Hypothalamus (tissue), 51 donors: ENCODE measurements around the gene LIPT1.
A peak's percentile ranks its signal among the peaks of the same experiment; 100 is the strongest.
"Not testable (repeated sequence)": the region's sequence is repeated elsewhere in the genome, so short reads cannot be mapped to it uniquely, and the experiment has no call there.

Experiments
- DNase-seq, 51 donors: peaks; one replicate each; lab custom pipeline; 2025; lab: John Stamatoyannopoulos, UW

Gene LIPT1

GRCh38 chr2:99154643-99155536 lies at the start of gene LIPT1, which contains the start of gene TSGA10:
Gene LIPT1 (plus strand): TSS chr2:99154967. CDS start chr2:99161958, 6,991 bp downstream.
Gene TSGA10 (minus strand): TSS chr2:99154942. CDS start chr2:99109439, 45,503 bp downstream.
- peak; percentile 34 to 92 (median 84) for DNase-seq

DNA sequence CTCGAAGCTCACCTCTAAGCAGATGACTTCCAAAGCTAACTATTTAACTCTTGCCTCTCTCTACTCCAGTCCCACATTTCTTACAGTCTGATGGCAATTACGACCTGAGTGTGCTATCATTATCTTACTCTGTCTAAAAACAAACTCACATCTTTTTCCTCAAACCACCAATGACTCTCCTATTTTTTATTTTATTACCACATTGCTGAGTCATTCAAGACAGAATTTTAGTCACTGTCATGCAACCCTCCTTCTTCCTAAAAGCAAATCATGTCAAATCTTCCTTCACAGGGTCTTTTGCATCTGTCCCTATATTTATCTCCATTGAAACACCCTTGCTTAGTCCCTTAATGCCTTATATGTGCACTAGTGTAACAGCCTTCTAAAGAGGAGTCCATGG lies 47.9 kb upstream of the LIPT1 start:
- DNase-seq: no peak

DNA sequence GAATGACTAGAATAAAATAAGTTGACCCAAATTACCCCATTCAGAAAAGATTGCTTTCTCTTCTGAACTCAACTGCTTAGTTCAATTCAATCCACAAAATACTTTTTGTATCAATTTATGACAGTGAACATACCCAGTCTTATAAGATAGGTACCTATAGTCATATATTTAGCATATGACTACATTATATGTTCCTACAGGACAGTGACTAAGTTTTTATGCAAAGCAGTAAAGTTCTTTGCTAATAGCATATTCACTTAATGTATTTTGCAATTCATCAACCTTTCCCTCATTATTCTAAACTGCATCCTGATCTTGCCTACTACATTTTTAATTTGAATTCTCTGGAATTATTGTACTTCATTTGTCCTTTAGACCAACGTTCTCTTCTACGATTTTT lies 43.5 kb upstream of the LIPT1 start:
- no peak for DNase-seq

DNA sequence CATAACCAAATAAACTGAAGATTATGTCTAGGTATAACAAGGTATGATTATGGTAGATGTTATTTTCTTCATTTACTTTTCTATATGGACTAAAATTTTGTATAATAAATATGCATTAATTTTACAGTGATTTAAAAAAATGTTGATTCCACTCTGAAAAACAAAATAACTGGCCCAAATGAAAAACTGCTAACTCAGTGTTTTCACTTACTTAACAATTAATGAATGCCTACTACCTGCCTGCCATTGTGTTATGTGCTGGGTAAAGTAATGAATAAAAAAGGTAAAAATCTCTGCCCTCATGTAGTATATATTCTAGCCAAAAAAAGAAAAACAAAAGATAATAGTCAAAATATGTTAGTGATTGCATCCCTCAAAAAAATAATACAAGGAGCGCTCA lies 42.8 kb upstream of the LIPT1 start:
- no peak for DNase-seq

DNA sequence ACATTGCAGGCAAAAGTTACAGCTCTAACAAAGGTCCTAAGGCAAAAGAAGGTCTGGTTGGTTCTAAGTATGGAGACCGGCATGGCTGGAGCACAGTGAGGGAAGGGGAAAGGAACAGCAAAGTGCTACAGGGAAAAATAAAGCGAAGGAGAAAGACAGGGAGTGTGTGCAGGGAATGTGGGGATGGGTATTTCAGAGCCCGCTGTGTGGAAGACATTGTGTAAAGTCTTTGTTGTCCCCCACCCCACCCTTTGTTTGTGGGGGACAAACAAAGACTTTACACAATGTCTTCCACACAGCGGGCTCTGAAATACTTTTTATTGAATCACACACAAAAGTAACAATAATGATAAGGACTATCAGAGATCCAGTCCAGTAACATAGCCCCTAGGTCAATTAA lies 42.1 kb upstream of the LIPT1 start:
- peak in 7 of 51 donors; percentile 3 to 60 (median 5) for DNase-seq

- DNase-seq: no peak
Measured at GRCh38 chr2:99127981-99128380, 26.8 kb upstream of the LIPT1 start.

- DNase-seq: not testable (repeated sequence)
Measured at GRCh38 chr2:99135044-99135556, 19.7 kb upstream of the LIPT1 start.

DNA sequence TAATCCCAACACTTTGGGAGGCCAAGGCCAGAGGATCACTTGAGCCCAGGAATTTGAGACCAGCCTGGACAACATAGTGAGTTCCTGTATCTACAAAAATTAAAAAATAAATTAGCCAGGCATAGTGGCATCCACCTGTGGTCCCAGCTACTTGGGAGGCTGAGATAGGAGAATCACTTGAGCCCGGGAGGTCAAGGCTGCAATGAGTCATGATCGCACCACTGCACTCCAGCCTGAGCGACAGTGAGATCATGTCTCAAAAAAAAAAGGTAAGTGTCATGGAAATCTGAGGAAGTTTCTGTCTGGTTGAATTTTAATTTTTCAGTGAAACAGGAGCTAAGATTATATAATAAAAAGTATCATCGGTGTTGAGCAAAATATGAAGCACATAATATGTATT lies 15.8 kb upstream of the LIPT1 start:
- no peak for DNase-seq

DNA sequence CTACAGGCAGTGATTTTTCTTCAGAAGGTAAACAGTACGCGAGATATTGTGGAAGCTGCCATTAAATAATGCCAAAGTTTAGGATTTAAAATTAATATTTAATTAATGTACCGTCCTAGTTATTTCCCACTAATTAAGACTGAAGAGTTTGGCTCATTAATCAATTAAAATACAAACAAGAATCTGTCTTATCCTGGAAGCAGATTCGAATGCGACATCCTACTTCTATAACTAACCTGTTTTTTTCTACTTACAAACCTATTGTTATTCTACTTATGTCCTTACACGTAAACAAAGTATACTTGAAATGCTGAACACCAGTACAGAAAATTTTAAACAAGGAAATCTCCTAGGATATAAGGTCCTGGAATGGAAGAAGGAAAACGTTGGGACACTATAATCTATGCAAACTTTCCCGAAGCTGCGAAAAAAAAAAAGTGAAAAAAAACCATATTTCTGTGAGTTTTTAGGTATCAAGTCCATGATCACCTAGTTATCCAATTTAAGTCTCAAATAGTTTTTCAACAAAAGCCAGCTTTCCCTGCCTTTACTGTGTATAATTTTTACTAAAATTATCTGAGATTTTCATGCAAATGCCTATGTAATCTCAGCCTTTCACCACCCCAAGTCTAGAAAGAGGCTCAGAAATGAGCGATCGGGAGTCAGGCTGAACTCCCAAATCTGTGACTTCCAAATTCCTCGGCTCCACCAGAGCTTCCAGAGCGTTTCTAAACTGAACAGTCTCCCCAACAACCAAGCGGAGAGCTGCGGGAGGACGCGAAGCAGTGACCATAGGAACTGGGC lies 14.5 kb upstream of the LIPT1 start:
- DNase-seq: no peak

DNA sequence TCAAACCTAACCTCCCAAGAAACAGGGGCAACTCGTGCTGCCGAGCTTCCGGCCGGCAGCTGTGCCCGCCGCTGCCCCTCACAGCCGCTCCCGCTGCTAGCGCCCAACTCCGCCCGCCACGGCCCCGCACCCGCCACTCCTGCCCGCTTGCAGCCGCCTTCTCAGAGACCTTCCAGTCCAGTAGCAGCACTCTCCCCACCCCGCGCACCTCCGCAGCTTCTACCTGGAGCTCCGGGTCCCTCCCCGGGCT lies 14.0 kb upstream of the LIPT1 start:
- peak in 1 of 51 donors; percentile 70 for DNase-seq

DNA sequence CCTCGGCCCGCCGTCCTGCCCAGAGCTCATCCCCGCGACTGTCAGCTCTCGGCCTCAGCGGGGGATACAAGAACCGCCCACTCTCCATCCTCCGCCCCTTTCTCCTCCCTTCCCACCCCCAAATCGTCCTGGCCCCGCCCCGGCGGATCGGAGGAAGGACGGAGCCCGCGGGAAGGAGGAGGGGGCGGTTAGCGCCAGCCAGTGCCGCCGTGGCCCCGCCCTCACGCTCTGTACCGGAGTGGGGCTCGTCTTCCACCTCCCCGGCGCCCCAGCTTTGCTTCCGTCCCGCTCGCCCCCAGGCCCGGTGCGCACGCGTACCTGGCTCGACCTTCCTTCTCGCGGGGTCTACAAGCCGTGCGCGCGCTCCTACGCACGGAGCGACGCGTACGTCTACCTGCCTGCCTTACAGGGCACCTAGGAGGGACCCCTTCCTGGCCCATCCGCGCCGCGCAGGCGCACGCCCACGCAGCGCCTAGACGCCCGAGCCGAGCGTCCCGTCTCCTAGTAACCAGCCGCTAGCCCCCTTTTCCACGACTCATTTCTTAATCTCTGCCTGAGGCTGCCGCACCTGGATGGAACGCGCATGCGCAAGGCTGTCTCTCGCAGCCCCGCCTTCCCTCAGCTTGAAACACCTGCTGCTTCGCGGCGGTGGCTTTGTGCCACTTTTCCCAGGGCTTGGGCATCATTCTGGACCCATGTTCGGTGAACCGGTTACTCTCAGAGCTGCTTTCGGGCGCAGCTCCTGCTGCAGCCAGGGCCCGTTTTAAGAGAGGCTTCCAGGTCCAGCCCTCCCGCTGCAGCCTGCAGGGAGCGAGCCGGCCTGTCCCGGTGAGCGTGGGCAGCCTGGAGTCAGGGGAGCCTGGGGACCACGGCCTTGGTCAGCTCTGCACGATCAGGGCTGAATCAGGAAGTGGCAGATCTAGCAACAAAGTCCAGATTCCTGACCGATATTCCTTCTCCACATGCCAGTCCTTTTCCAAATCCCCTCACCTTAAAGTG lies 13.4 kb upstream of the LIPT1 start, which contains the start of gene C2orf15:
TSS of gene C2orf15 (plus strand) at position 598 of the 999 bp plus-strand sequence. CDS start 8,852 bp downstream, outside the sequence.
- DNase-seq: peak; percentile 73 to 97 (median 89)

DNA sequence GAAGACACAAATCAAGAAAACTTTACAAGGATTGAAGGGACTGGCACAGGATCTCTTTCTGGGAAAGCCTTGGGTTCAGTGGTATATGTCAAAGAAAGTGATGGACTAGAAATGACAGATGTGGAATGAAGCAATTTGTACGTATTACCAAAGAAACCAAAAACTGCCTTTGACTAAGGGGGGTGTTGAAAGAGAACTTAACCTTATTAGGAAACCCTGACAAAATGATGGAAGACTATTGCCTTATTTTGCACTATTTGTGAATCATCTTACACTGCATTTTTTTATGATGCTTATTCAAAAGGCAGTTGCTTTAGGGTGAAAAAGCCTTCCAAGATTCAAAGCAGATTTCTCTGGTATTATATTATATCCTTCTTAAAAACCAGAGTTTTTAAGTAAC lies 4.1 kb upstream of the LIPT1 start:
- DNase-seq: no peak

DNA sequence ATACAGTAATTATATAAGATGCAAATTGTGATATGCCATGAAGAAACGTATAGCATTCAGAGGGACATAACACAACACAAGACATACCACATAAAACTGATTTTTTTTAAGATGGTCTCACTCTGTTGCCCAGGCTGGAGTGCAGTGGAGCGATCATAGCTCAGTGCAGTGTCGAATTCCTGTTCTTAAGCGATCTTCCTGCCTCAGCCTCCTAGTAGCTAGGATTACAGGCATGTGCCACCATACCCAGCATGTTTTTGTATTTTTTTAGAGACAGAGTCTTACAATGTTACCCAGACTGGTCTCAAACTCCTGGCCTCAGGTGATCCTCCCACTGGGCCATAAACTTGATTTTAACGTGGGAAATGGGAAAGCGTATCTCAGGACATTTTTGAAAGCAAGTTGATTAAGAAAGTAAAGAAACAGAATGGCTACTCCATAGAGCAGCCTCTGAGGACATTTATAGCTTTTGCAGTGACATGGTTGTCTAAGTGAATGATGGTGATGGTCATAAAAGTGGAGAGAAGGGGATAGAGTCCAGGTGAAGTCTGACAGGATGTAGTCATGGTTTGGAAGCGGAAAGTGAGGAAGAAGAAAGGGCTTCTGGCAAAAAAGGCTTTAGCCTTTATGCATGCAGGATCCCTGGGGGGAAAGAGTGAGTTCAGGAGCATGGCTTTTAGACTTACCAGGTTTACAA lies 2.4 kb upstream of the LIPT1 start:
- DNase-seq: no peak

DNA sequence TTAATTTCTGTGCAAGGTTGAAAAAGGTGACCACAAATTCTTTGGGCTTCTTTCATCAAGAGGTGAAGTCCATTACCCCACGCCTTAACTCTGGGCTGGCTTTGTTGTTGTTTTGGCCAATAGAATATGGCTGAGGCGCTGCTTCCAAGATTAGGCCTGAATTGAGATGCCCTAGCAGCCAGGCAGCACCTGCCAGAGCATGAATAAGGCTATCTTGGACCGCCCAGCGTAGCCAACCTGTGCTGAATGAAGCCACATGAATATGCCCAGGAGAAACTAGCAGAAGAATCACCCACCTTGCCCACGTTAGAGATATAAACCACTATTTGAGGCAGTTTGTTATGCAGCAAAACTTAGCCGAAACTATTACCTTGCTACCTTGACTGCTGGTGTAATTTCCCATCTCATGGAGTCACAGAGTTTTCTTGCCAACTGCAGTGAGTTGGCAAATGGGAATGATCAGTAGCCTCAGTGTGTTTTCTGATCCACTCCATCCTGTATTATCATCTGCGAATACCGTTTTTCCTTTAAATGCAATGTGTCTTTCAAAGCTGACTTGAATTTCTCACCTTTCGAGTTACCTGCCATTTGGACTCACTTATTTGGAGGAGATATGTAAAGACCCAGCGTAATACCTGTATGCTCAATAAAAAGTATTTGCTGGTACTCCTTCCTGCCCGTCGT lies 704 bp upstream of the LIPT1 start:
- DNase-seq: peak in 6 of 51 donors; percentile 2 to 71 (median 8)

DNA sequence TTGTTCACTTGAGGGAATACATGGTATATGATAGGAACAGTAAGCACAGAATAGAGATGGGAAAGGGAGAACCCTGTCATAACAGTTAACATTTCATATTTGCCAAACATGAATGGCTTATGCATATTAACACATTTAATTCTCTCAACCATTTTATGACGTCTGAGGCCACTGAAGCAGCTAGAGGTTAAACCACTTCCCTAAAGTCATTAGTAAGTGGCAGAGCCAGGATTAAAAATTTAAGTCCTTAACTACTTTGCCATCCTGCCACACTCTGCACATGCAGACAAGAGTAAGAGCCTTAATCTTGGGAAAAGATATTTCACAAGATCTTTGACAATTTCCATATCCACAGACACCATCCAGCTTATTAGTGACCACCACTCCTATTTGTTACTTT lies 2.1 kb downstream of the LIPT1 start:
- DNase-seq: no peak

DNA sequence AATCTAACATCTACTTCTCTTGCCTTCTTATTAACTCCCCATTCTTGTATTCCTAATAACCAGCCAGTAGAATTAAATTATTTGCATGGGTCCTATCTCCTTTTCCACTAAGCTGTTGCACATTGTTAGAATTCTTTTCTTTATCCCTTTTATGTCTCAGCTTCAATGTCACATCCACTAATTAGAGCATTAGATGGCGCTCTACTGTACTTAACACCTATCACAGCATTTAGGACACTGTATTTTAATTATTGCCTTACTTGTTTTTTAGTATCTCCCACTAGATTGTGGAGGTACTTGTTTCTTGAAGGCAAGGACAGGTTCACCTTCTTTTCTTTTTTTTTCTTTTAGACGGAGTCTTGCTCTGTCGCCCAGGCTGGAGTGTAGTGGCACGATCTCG lies 3.8 kb downstream of the LIPT1 start:
- no peak for DNase-seq

DNA sequence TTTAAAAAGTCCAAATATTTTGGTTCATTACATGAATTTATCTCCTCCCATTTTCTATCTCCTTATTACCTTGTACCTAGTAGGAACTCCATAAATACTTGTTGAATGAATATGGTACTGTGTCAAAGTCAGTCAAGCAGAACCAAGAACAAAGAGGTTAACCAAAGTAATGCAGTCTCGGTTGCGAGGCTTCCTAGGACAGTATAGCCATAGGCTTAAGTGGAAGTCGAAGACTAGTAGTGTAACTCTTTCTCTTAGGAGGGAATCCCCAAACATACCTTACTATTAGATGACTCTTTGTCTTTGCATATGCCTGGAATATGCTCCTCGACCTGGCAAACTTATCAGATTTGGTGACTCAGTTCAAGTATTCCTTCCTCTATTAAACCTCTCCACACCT lies 4.8 kb downstream of the LIPT1 start:
- no peak for DNase-seq

- no peak for DNase-seq
Measured at GRCh38 chr2:99166218-99166617, 11.5 kb downstream of the LIPT1 start.

- DNase-seq: no peak
Measured at GRCh38 chr2:99169534-99169933, 14.8 kb downstream of the LIPT1 start.
